ENCODE measurements around the gene PRR15L.

The PRR15L gene

DNA sequence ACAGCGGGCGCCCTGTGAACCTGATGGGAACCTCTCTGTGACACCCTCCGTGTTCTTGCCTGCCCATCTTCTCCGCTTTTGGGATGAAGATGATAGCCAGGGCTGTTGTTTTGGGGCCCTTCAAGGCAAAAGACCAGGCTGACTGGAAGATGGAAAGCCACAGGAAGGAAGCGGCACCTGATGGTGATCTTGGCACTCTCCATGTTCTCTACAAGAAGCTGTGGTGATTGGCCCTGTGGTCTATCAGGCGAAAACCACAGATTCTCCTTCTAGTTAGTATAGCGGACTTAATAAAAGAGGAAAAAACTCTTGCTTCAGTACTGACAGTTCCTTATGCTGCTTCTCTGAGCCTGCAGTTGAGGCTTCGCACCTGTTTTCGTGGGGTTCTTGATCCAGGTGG, 23.8 kb upstream of the PRR15L start:
- Histone ChIP-seq H3K27me3 (replicated peaks; ENCODE audit: control insufficient read depth, insufficient read depth, low read length) (no peaks in the 10 kb centered on the region), H3K4me3 (replicated peaks; ENCODE audit: low read depth, low read length) (no peak overlapping the region), H3K36me3 (ENCODE audit: control insufficient read depth, insufficient read depth, low read length) (peaks cover 43% of the 10 kb centered on the region)
- no peak for DNase-seq (ENCODE audit: extremely low read depth, insufficient read length)
- TF ChIP-seq, protein P1, sequence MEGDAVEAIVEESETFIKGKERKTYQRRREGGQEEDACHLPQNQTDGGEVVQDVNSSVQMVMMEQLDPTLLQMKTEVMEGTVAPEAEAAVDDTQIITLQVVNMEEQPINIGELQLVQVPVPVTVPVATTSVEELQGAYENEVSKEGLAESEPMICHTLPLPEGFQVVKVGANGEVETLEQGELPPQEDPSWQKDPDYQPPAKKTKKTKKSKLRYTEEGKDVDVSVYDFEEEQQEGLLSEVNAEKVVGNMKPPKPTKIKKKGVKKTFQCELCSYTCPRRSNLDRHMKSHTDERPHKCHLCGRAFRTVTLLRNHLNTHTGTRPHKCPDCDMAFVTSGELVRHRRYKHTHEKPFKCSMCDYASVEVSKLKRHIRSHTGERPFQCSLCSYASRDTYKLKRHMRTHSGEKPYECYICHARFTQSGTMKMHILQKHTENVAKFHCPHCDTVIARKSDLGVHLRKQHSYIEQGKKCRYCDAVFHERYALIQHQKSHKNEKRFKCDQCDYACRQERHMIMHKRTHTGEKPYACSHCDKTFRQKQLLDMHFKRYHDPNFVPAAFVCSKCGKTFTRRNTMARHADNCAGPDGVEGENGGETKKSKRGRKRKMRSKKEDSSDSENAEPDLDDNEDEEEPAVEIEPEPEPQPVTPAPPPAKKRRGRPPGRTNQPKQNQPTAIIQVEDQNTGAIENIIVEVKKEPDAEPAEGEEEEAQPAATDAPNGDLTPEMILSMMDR (IDR thresholded peaks at IDR 0.05; ENCODE audit: insufficient read depth, low read length, poor library complexity, severe bottlenecking) = no peak

GRCh38 chr17:47980541-47980940, 22.9 kb upstream of the PRR15L start:
- TF ChIP-seq, protein P1 (IDR thresholded peaks at IDR 0.05; ENCODE audit: insufficient read depth, low read length, poor library complexity, severe bottlenecking) = no peak
- no peaks in the 10 kb centered on the region for H3K27me3 ChIP-seq (replicated peaks; ENCODE audit: control insufficient read depth, insufficient read depth, low read length)
- no peak for DNase-seq (ENCODE audit: extremely low read depth, insufficient read length)
- H3K36me3 ChIP-seq (ENCODE audit: control insufficient read depth, insufficient read depth, low read length) = peaks cover 46% of the 10 kb centered on the region
- no peak overlapping the region for H3K4me3 ChIP-seq (replicated peaks; ENCODE audit: low read depth, low read length)

DNA sequence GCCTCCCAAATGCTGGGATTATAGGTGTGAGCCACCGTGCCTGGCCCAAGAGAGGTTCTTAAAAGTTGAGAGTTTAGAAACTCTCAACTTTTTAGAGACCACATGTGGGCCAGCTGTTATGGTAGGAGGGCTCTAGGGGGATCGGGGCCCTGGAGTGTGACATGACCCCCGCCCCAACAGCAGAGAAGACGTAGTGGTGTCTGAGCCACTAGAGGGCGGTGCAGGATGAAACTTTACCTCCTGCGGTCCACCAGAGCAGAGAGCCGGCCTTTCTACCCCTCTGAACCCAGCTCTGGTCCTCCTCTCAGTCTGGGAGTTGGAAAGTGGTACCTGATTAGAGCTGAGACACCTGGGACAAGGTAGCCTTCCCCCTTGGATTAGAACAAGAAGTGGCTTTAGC, 20.6 kb upstream of the PRR15L start:
- H3K36me3 ChIP-seq (ENCODE audit: control insufficient read depth, insufficient read depth, low read length) = peaks cover 53% of the 10 kb centered on the region
- TF ChIP-seq, protein P1 (IDR thresholded peaks at IDR 0.05; ENCODE audit: insufficient read depth, low read length, poor library complexity, severe bottlenecking) = peak; percentile 73
- H3K27me3 ChIP-seq (replicated peaks; ENCODE audit: control insufficient read depth, insufficient read depth, low read length) = no peaks in the 10 kb centered on the region
- no peak for DNase-seq (ENCODE audit: extremely low read depth, insufficient read length)
- H3K4me3 ChIP-seq (replicated peaks; ENCODE audit: low read depth, low read length) = no peak overlapping the region

GRCh38 chr17:47975823-47976205, 18.1 kb upstream of the PRR15L start:
- no peak overlapping the region for H3K4me3 ChIP-seq (replicated peaks; ENCODE audit: low read depth, low read length)
- H3K36me3 ChIP-seq (ENCODE audit: control insufficient read depth, insufficient read depth, low read length) = peaks cover 37% of the 10 kb centered on the region
- no peak for DNase-seq (ENCODE audit: extremely low read depth, insufficient read length)
- TF ChIP-seq, protein P1 (IDR thresholded peaks at IDR 0.05; ENCODE audit: insufficient read depth, low read length, poor library complexity, severe bottlenecking) = no peak
- no peaks in the 10 kb centered on the region for H3K27me3 ChIP-seq (replicated peaks; ENCODE audit: control insufficient read depth, insufficient read depth, low read length)

DNA sequence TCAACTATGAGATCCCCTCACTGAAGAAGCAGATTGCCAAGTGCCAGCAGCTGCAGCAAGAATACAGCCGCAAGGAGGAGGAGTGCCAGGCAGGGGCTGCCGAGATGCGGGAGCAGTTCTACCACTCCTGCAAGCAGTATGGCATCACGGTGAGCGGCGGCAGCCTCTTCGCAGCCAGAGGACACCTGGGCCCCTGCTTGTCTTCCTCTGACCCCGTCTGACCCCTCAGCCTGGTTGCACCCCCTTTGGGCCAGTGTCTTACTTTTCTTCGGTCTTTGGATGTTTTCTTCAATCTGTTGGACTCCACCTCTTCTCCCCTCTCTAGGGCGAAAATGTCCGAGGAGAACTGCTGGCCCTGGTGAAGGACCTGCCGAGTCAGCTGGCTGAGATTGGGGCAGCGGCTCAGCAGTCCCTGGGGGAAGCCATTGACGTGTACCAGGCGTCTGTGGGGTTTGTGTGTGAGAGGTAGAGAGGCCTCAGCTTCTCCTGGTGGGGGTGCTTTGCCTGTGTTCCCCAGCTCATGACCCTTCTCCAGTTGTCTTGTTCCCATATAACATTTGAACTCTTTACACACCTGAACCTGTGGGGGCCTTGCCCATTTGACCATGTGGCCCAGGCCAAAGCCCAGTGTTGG, 17.6 kb upstream of the PRR15L start:
- peaks cover 32% of the 10 kb centered on the region for H3K36me3 ChIP-seq (ENCODE audit: control insufficient read depth, insufficient read depth, low read length)
- no peak for DNase-seq (ENCODE audit: extremely low read depth, insufficient read length)
- H3K4me3 ChIP-seq (replicated peaks; ENCODE audit: low read depth, low read length) = no peak overlapping the region
- TF ChIP-seq, protein P1 (IDR thresholded peaks at IDR 0.05; ENCODE audit: insufficient read depth, low read length, poor library complexity, severe bottlenecking) = peak; percentile 2
- H3K27me3 ChIP-seq (replicated peaks; ENCODE audit: control insufficient read depth, insufficient read depth, low read length) = no peaks in the 10 kb centered on the region

GRCh38 chr17:47973541-47973940, 15.9 kb upstream of the PRR15L start:
- TF ChIP-seq, protein P1 (IDR thresholded peaks at IDR 0.05; ENCODE audit: insufficient read depth, low read length, poor library complexity, severe bottlenecking) = no peak
- no peak overlapping the region for H3K4me3 ChIP-seq (replicated peaks; ENCODE audit: low read depth, low read length)
- no peaks in the 10 kb centered on the region for H3K27me3 ChIP-seq (replicated peaks; ENCODE audit: control insufficient read depth, insufficient read depth, low read length)
- no peak for DNase-seq (ENCODE audit: extremely low read depth, insufficient read length)
- peaks cover 17% of the 10 kb centered on the region for H3K36me3 ChIP-seq (ENCODE audit: control insufficient read depth, insufficient read depth, low read length)
